Loucy (cell line): ENCODE data around the gene AVP.

Experiments
- EZH2phosphoT487 ChIP-seq: fragments of 200-600 bp; IDR thresholded peaks from 2 replicates; pipeline ENCODE4 v1.6.1; 2018; ENCODE audit warnings: antibody characterized with exemption, mild to moderate bottlenecking, moderate library complexity, borderline replicate concordance
- TF ChIP-seq, protein P1 (sequence below): fragments of 200-600 bp; sonication (generic); conservative IDR thresholded peaks from 2 replicates; pipeline ENCODE4 v1.5.1; 2014; ENCODE audit warnings: mild to moderate bottlenecking, antibody characterized with exemption, low read length

DNA sequence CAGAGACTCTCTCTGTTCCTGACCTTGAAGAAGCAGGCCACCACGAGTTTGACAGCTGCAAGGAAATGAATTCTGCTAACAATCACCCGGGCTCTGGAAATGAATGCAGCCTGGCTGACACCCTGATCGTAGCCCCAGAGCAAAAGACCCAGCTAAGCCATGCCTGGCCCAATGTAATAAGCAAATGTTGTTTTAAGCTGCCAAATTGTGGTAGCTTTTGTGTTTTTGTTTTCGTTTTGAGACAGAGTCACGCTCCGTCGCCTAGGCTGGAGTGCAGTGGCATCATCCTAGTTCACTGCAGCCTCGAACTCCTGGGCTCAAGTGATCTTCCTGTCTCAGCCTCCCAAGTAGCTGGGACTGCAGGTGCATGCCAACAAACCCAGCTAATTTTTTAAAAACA, 16.4 kb downstream of the AVP start:
- TF ChIP-seq EZH2phosphoT487: no peak
- TF ChIP-seq, protein P1, sequence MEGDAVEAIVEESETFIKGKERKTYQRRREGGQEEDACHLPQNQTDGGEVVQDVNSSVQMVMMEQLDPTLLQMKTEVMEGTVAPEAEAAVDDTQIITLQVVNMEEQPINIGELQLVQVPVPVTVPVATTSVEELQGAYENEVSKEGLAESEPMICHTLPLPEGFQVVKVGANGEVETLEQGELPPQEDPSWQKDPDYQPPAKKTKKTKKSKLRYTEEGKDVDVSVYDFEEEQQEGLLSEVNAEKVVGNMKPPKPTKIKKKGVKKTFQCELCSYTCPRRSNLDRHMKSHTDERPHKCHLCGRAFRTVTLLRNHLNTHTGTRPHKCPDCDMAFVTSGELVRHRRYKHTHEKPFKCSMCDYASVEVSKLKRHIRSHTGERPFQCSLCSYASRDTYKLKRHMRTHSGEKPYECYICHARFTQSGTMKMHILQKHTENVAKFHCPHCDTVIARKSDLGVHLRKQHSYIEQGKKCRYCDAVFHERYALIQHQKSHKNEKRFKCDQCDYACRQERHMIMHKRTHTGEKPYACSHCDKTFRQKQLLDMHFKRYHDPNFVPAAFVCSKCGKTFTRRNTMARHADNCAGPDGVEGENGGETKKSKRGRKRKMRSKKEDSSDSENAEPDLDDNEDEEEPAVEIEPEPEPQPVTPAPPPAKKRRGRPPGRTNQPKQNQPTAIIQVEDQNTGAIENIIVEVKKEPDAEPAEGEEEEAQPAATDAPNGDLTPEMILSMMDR: no peak
